ENCODE data around the gene STIM2. TPM values are rescaled to one million over a fixed set of nuclear protein-coding genes. Genes with fewer than 3 reads are reported as not detected.

The STIM2 gene
- total and polyA plus RNA-seq, 9 of the 15 experiments (the other 6 are each of a cell fraction or from before 2014, with no cell fraction given) = 7.2 to 26.8 (median 15.4) TPM

DNA sequence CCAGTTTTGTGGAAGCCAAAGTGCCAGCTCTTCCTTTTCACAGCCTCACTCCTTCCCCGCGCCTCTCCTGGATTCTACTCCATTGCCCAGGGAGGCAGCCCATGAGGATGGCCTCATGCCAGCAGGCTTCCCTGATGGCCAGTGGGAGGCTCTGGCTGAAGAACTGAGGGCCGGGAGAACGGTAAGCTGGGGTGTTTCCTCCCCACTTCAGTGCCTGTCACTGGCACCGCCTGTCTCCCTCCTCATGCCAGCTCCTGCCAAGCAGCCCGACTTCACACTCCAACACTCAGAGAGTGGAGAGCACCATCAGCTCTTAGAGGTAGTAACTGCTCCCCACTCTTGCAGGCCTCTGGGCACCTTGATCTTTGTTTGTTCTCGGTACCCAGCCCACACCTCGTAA, 46.9 kb upstream of the STIM2 start:
- Histone ChIP-seq H2AFZ (ENCODE audit: low read depth, low read length) (no peak overlapping the region), H3K27me3 (ENCODE audit: control insufficient read depth in 2 of 2, insufficient read depth in 2 of 2, low read length in 2 of 2) (no peaks in the 10 kb centered on the region; a peak in 1 of 5 replicates), H3K27ac (ENCODE audit: extremely low read depth, low read depth, low read length) (no peak overlapping the region), H3K4me2 (ENCODE audit: insufficient read depth, low read length) (no peak overlapping the region), H3K36me3 (ENCODE audit: control insufficient read depth, insufficient read depth, low read length) (no peaks in the 10 kb centered on the region), H3K9me3 (replicated peaks; ENCODE audit: control insufficient read depth, insufficient read depth, low read depth, low read length) (no peaks in the 10 kb centered on the region), H3K4me1 (replicated peaks in 1 of 2; ENCODE audit: control insufficient read depth in 2 of 2, insufficient read depth in 2 of 2, low read length in 2 of 2) (no peaks in the 10 kb centered on the region; a peak in 1 of 5 replicates), H3K9me1 (ENCODE audit: control insufficient read depth, insufficient read depth, low read length) (no peaks in the 10 kb centered on the region), H3K4me3 (no peak overlapping the region), H4K20me1 (replicated peaks; ENCODE audit: control insufficient read depth, insufficient read depth, low read length) (no peaks in the 10 kb centered on the region), H3K79me2 (ENCODE audit: control insufficient read depth, insufficient read depth, low read length) (no peaks in the 10 kb centered on the region), H3K9ac (ENCODE audit: insufficient read depth in 1 of 2, low read depth in 2 of 2, low read length in 2 of 2) (0 out of 4 replicates have a peak overlapping the region, but pooled peaks of 1 of the 2 experiments have one; percentile 46)
- WGBS (ENCODE audit: insufficient coverage, low coverage, missing lambda C conversion rate) = 46% methylated on average over 8 of the region's 8 CpGs
- intact Hi-C loops (cut with micrococcal nuclease) (no loop called here), in situ Hi-C loops (cut with MboI) (no loop called here)
- DNase-seq (ENCODE audit: extremely low read depth in 1 of 4, low spot score in 3 of 4) (no peak), ATAC-seq (no peak), FAIRE-seq (no peak)
- TF ChIP-seq ZNF121 (CRISPR knock-in tag; conservative IDR thresholded peaks at IDR 0.05) (no peak), BMI1 (IDR thresholded peaks at IDR 0.05; ENCODE audit: low read length) (no peak), MTA1 (IDR thresholded peaks at IDR 0.05; ENCODE audit: borderline replicate concordance) (no peak), CHCHD3 (CRISPR knock-in tag; IDR thresholded peaks at IDR 0.05) (no peak), TSC22D4 (tag; IDR thresholded peaks at IDR 0.05) (no peak), ZBED1 (IDR thresholded peaks at IDR 0.05) (no peak), SPI1 (IDR thresholded peaks at IDR 0.05; ENCODE audit: borderline replicate concordance, low read depth, low read length) (no peak), CTBP1 (IDR thresholded peaks at IDR 0.05; ENCODE audit: borderline replicate concordance) (no peak), CTCF (IDR thresholded peaks at IDR 0.05 in 2 of 3, conservative IDR thresholded peaks at IDR 0.05 in 1 of 3; ENCODE audit: insufficient read depth in 2 of 3, low read depth in 1 of 3, low read length in 3 of 3) (no peak), ZNF551 (CRISPR knock-in tag; IDR thresholded peaks at IDR 0.05) (no peak), SNIP1 (IDR thresholded peaks at IDR 0.05; ENCODE audit: low read depth) (no peak)
- TF ChIP-seq, protein P1, sequence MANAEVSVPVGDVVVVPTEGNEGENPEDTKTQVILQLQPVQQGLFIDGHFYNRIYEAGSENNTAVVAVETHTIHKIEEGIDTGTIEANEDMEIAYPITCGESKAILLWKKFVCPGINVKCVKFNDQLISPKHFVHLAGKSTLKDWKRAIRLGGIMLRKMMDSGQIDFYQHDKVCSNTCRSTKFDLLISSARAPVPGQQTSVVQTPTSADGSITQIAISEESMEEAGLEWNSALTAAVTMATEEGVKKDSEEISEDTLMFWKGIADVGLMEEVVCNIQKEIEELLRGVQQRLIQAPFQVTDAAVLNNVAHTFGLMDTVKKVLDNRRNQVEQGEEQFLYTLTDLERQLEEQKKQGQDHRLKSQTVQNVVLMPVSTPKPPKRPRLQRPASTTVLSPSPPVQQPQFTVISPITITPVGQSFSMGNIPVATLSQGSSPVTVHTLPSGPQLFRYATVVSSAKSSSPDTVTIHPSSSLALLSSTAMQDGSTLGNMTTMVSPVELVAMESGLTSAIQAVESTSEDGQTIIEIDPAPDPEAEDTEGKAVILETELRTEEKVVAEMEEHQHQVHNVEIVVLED (CRISPR knock-in tag; IDR thresholded peaks at IDR 0.05) = no peak
- ChIA-PET CTCF (ENCODE audit: low intra/inter-chr PET ratio) (no interaction called here), POLR2A (no interaction called here)
- BruUV-seq (replicated peaks) = no TSS peak

Data from K562 (cell line).